Lower lobe of right lung (tissue), 2 donors: ENCODE measurements around the gene HBB. TPM values are rescaled to one million over a fixed set of nuclear protein-coding genes. Genes with fewer than 3 reads are reported as not detected.

ENCODE experiments used
- ATAC-seq, 2 donors: fragments of 200-7000 bp; cut with Tn5 transposase; one replicate each; pipeline ENCODE4 v1.9.1; 2020 to 2022; ENCODE audit warnings: mild to moderate bottlenecking in 2 of 2, moderate library complexity in 2 of 2
- DNase-seq: peaks from one replicate; pipeline ENCODE4 v3.0.0-alpha.2; 2020
- H3K27ac ChIP-seq: fragments of 200-600 bp; one replicate; pipeline ENCODE4 v1.8.0; 2022
- H3K27me3 ChIP-seq: fragments of 200-600 bp; one replicate; pipeline ENCODE4 v1.8.0; 2022; ENCODE audit warnings: low read depth
- H3K36me3 ChIP-seq: fragments of 200-600 bp; one replicate; pipeline ENCODE4 v1.8.0; 2022; ENCODE audit warnings: mild to moderate bottlenecking
- H3K4me1 ChIP-seq: fragments of 200-600 bp; one replicate; pipeline ENCODE4 v1.8.0; 2022
- H3K4me3 ChIP-seq: fragments of 200-600 bp; one replicate; pipeline ENCODE4 v1.8.0; 2022; ENCODE audit warnings: mild to moderate bottlenecking
- H3K9me3 ChIP-seq: fragments of 200-600 bp; one replicate; pipeline ENCODE4 v1.8.0; 2022
- intact Hi-C: fragments of 100-400 bp; cut with DNase I; formaldehyde crosslinking; loops from one replicate; pipeline ENCODE4 v1.11.0; 2022
- total RNA-seq: library from RNA; stranded (reverse); fragmentation: NEBNext Ultra II Directional; extraction: Animal tissue kit (Norgen Biotek cat#: 25700); gene quantifications from one replicate; pipeline ENCODE4 v1.2.1, GENCODE V29; 2021
- TF ChIP-seq, protein P1 (sequence below): fragments of 200-600 bp; IDR thresholded peaks from one replicate; pipeline ENCODE4 v1.8.0; 2022; ENCODE audit warnings: antibody characterized with exemption, mild to moderate bottlenecking
- donor health status: DM: no; HTN: yes; CAD: no; lungs with severe emphysema.

HBB gene
- total RNA-seq, 1 donor from 2014 or later, result 323 TPM

DNA sequence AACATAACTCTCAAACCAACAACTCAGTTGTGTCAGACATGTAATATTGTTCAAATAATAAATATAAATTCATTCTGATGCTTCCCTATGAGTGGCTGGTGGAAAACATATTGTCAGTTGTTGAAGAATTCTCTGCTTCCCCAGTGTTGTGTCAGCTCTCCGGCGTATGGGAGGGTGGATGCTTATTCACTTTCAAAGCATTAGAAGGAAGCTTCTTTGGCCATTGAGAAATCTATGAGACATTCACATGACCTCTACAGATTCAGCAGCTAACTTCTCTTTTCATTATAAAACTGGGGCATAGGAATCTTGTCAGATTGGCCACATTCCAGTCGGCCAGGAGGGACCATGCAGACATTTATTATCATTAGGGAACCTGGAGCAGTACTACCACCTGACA is 29.3 kb downstream of the HBB start:
- TF ChIP-seq, protein P1, sequence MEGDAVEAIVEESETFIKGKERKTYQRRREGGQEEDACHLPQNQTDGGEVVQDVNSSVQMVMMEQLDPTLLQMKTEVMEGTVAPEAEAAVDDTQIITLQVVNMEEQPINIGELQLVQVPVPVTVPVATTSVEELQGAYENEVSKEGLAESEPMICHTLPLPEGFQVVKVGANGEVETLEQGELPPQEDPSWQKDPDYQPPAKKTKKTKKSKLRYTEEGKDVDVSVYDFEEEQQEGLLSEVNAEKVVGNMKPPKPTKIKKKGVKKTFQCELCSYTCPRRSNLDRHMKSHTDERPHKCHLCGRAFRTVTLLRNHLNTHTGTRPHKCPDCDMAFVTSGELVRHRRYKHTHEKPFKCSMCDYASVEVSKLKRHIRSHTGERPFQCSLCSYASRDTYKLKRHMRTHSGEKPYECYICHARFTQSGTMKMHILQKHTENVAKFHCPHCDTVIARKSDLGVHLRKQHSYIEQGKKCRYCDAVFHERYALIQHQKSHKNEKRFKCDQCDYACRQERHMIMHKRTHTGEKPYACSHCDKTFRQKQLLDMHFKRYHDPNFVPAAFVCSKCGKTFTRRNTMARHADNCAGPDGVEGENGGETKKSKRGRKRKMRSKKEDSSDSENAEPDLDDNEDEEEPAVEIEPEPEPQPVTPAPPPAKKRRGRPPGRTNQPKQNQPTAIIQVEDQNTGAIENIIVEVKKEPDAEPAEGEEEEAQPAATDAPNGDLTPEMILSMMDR, result no peak
- Histone ChIP-seq H3K4me3 (no peak overlapping the region), H3K27ac (no peak overlapping the region), H3K4me1 (no peaks in the 10 kb centered on the region), H3K27me3 (no peaks in the 10 kb centered on the region), H3K36me3 (no peaks in the 10 kb centered on the region), H3K9me3 (no peaks in the 10 kb centered on the region)
- ATAC-seq (peak; percentile 50 to 62), DNase-seq (no peak)
- intact Hi-C loops, result no loop called here

DNA sequence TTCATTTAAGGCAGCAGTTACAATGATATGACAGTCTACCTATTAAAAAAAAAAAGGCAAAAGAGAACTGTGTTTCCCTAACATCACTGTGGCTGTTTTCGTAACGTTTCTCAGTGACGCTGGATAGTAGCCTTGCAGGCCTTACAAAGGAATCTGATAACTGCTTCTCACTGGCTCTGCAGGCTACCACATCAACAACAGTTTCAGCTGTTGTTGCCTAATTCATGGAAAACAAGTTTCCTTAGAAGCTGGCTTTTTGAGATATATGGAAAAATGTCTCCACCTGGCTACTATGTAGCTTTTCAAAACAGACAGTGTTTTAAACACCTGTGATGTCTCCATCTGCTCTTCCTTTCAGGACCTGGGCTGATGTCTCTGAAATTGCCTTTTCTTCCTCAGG is 30.1 kb downstream of the HBB start:
- Histone ChIP-seq H3K9me3 (no peaks in the 10 kb centered on the region), H3K36me3 (no peaks in the 10 kb centered on the region), H3K27me3 (no peaks in the 10 kb centered on the region), H3K4me3 (no peak overlapping the region), H3K27ac (no peak overlapping the region), H3K4me1 (no peaks in the 10 kb centered on the region)
- intact Hi-C loops, result no loop called here
- TF ChIP-seq, protein P1, result no peak
- no peak for DNase-seq
- ATAC-seq, result no peak

DNA sequence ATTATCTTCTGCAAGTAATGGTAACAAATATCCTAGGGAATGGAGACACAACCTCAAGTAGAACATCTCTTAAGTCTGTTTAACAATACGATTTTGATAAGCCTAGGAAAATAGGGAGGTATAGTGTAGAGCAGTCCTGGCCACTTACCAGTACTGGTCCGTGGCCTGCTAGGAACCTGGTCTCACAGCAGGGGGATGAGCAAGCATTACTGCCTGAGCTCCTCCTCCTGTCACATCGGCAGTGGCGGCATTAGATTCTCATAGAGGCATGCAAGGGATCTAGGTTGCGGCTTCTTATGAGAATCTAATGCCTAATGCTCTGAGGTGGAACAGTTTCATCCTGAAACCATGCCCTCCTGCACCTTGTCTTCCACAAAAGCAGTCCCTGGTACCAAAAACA is 30.8 kb downstream of the HBB start:
- no peak overlapping the region for H3K4me3 ChIP-seq
- DNase-seq (no peak), ATAC-seq (no peak)
- no peak overlapping the region for H3K27ac ChIP-seq
- intact Hi-C loops, result no loop called here
- no peaks in the 10 kb centered on the region for H3K4me1 ChIP-seq
- H3K9me3 ChIP-seq, result no peaks in the 10 kb centered on the region
- no peaks in the 10 kb centered on the region for H3K27me3 ChIP-seq
- no peaks in the 10 kb centered on the region for H3K36me3 ChIP-seq
- TF ChIP-seq, protein P1, result no peak

DNA sequence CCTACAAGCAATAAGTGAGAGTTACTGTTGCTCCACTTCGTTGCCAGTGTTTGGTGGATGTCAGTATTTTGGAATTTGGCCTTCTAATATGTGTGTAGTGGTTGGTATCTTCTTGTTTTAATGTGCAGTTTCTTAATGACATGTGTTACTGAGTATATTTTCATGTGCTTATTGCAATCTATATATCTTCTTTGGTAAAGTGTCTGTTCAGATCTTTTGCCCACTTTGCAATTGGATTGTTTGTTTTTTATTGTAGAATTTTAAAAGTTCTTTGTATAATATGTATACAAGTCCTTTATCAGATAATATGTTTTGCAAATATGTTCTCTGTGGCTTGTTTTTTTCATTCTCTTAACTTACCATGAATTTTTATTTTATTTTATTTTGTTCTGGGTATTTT is 34.1 kb downstream of the HBB start:
- DNase-seq (no peak), ATAC-seq (no peak)
- H3K4me3 ChIP-seq, result no peak overlapping the region
- intact Hi-C loops, result no loop called here
- no peaks in the 10 kb centered on the region for H3K27me3 ChIP-seq
- TF ChIP-seq, protein P1, result no peak
- H3K36me3 ChIP-seq, result no peaks in the 10 kb centered on the region
- no peak overlapping the region for H3K27ac ChIP-seq
- H3K4me1 ChIP-seq, result no peaks in the 10 kb centered on the region
- no peaks in the 10 kb centered on the region for H3K9me3 ChIP-seq

DNA sequence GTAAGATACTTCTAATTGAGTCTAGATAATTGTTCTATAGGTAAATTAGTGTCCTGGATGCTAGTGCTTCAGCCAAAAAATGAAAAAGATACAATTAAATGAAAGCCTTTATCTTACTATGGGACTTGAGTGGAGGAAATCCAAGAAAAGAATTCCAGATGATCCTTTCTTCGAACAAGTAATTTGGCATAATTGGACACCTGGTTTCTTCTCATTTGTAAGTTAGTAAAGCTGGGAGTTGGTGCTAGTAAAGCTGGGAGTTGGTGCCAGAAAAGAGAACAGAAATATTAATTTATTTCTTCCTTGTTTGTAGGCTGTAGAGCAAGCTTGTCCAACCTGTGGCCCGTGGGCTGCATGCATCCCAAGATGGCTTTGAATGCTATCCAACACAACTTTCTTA is 38.7 kb downstream of the HBB start:
- Histone ChIP-seq H3K4me3 (no peak overlapping the region), H3K4me1 (no peaks in the 10 kb centered on the region), H3K27me3 (no peaks in the 10 kb centered on the region), H3K9me3 (no peaks in the 10 kb centered on the region), H3K27ac (no peak overlapping the region), H3K36me3 (no peaks in the 10 kb centered on the region)
- intact Hi-C loops, result no loop called here
- DNase-seq (no peak), ATAC-seq (no peak)
- TF ChIP-seq, protein P1, result no peak
